DMS153 treated with DMSO at 0.1 percent for 48 hours (cell line): ENCODE data around the gene PSEN1.

Experiments used
- DNase-seq: peaks from one replicate; lab custom pipeline; 2025; ENCODE audit not compliant: unreplicated experiment; lab: John Stamatoyannopoulos, UW

The PSEN1 gene

DNA sequence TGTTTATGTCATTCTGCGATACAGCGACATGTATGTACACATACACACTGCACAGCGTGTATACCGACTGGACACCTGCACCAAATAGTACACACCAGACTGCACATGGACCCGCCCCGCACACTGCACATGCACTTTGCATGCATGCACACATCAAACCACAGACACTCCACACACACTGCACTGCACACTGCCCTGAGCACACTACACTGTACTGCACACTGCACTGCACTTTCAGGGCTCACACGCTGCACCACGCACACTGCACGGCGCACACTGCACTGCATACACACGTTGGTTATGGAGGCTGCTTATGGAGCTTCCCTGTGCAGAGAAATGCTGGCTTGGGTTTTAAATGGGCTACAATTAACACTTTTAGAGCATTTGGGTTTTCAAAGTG lies 102.6 kb downstream of the PSEN1 start:
- no peak for DNase-seq

DNA sequence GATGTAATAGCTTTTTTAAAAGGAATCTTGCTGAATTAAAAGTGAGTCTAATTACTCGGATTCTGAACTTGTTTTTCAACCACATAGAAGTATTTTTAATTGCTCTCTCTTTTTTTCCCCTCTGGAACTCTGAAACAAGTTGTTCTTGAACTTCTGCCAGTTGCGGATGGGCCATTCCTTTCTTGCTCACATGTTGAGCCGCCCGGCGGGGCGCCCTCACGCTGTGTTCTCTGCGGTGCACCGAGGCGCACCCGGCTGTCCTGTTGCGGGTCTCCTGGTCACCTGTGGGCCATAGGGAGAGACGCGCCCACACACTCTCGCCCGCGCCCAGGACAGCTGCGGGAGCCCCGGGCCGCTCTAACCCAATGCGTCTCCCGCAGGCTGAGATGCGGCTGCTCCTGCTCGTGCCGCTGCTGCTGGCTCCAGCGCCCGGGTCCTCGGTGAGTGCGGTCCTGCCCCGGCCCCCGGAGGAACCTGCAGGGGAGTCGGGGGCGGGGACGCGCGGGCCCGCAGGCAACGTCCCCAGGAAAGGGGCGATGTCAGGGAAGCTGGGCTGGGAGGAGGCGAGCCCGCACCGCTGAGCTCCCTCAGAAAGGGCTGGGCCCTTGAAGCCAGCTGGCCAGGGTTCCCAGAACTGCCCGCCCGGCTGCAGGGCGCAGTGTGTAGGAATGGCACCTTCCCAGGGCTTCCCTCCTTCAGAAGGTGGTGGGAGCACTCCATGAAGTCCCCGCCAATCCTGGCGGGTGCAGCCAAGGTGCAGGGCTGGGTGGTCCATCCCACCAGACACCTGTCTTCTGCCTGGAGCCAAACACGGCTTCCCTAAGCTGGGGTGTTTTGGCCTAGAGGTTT lies 103.3 kb downstream of the PSEN1 start:
- DNase-seq: no peak

DNA sequence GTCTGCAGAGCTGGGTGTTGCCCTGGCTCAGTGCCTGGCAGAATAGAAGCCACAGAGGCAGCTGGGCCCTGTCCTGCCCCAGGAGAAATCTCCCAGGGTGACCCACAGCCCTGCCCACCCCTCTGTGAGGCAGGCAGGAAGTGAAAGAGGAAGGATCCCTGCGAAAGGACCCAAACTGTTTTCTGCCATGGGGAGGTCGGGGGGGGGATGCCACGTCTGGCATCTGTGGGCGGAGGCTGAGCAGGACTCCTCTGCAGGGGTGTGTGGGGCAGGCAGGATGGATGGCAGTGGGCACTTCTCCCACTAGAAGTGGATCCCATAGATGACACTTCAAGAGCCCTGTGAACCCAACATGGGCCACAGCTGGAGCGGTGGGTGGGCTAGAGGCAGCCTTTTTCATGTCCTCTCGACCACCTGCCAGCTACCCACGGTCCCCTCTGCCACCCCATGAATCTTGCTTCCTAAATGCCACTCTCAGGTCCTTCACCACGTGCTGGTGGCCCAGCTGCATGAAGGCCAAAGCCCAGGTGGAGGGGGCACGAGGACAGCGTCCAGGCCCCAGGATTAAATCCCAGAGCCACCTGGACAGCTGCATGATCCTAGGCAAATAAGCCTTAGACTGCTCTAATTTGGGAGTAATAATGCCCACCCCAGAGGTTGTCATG lies 104.6 kb downstream of the PSEN1 start:
- no peak for DNase-seq

DNA sequence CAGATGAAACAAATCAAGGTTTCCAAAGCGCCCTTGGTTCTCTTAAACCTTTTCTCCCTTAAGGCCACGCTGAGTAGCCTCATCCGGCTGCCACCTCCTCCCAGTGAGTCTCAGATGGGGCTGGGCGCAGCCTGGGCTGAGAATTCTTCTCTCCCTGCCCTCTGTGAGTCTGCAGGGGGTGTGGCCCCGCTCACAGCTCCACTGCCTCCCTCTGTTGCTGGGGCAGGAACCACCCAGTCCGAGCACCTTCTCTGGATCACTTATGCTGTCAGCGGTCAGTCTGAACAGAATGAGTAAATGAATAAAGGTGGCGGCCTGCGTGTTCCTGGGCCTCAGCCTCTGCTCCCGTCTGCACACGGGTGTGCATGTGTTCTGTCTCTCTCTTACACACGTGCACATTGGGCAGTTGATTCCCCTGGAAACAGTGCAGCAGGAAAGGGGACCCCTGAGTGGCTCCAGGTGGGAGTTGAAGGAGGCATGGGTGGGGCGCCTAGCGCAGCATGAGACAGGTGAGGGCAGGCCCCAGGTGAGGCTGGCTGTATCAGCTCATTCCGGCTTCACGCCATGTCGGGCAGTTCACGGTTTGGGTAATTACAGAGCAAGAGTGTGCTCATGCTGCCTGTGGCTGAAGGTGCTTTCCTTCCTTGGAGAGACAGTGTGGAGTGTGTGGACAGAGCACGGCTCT lies 105.3 kb downstream of the PSEN1 start:
- DNase-seq: no peak

DNA sequence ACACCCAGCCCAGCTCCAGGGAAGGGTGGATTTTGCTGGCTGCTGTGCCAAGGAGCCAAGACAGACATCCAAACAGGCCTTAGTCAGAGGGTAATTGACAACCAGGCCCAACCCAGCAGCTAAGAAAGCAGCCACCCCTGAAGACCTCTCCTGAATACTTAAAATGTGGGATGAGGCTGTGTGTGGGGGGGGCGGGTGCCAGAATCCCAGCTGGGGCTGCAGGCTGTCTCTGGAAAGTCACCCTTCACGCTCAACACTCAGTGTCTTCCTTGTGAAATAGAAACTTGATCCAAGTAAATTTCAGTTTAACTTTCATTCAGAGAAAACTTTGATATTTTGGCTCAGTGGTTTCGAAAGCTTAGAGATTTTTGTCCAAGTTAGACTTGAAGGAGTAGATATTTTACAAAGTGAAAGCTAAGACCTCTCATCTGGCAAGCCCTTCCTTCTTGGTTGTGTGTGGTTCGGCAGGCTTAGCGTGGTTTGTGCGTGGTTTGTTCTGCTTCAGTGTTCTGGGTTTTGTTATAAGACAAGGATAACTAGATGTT lies 106.1 kb downstream of the PSEN1 start:
- no peak for DNase-seq

DNA sequence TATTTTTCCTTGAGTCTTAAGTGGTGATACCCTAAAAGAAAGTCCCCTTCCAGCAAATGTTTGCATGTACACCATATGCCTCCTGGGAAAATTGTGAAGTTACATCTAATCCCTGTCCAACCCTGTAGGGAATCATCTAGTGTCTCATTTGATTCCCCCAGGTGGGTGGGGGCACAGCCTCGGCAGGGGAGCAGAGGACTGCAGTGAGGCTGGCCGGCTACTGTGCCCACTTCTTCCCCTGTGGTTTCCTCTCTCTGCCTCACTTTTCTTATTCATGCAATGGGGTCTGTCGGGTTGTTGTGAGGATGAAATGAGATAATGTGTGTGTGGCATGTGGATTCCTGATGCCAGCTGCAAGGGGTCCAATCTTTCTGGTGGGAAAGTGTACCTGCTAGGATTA lies 107.0 kb downstream of the PSEN1 start:
- no peak for DNase-seq

DNA sequence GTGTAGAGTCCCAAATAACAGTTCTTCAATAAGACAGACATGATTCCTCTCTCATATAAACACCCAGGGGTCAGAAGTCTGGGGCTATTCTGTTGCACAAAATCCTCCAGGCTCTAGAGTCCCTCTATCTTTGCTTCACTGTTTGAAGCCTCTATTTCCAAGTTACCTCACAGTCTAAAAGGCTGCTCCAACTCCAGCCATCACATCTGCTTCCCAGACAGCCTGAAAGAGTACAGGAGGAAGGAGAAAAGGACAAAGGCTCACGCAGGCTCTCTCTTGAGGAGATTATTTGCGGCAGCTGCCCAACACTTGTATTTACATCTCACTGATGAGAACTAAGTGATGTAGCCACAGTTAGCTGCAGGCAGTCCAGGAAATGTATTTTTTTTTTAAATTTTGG lies 107.4 kb downstream of the PSEN1 start:
- no peak for DNase-seq

DNA sequence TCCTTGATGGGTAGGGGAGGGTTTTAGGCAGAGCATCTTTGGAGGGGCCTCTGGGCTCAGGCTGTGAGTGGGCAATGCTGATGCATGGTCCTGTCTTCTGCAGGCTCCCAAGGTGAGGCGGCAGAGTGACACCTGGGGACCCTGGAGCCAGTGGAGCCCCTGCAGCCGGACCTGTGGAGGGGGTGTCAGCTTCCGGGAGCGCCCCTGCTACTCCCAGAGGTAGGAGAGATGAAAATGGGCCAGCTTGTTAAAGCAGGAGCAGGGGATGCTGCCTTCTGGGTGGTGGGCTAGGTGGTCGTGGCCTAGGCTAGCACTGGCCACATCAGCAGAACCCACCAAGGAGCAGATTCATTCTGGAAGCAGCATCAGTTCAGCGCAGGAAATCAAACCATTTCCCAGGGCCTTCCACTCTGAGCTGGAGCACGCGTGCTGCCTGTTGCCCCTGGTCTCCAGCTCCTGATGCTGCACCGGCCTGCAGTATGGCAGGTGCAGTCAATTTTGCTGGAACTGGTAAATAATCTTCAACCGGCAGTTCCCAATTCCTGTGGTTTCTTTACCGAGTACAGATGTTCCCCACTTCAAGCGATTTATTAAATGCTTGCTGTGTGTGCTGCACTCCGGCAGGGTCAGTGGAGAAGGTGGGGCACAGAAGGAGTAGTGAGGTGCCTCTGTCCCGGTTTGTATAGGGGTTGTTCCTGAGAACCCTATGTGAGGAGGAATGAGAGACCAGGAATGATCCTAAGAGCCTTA lies 108.4 kb downstream of the PSEN1 start:
- no peak for DNase-seq

DNA sequence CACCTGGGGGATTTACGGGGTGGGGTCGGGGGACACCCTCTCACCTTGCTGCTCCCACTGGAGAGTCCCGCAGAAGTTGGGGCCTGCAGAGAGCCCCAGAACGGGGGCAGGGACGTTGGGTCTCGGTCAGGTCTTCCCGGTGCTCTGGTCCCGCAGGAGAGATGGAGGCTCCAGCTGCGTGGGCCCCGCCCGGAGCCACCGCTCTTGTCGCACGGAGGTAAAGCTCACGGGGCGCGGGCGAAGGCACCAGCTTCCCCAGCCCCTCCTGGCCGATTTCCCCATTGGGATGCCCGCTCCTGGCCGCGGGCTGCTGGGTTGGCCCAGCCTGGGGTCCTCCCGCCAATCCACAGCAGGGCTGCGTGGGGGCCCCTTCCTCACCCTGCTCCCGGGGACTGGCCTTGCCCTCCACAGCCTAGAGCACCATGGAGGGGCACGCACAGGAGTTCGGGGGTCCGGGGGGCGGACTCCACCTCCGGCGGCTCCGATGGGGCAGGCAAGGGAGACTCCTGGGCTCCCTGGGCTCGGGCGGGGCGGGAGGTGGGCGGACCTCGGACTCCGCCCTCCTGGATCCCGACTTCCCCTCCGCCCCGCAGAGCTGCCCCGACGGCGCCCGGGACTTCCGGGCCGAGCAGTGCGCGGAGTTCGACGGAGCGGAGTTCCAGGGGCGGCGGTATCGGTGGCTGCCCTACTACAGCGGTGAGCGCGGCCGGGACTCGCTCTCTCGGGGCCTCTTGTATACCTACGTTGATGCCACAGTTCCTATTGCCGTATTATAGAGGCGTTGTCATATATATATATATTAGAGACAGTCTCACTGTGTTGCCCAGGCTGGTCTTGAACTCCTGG lies 109.4 kb downstream of the PSEN1 start:
- DNase-seq: no peak

DNA sequence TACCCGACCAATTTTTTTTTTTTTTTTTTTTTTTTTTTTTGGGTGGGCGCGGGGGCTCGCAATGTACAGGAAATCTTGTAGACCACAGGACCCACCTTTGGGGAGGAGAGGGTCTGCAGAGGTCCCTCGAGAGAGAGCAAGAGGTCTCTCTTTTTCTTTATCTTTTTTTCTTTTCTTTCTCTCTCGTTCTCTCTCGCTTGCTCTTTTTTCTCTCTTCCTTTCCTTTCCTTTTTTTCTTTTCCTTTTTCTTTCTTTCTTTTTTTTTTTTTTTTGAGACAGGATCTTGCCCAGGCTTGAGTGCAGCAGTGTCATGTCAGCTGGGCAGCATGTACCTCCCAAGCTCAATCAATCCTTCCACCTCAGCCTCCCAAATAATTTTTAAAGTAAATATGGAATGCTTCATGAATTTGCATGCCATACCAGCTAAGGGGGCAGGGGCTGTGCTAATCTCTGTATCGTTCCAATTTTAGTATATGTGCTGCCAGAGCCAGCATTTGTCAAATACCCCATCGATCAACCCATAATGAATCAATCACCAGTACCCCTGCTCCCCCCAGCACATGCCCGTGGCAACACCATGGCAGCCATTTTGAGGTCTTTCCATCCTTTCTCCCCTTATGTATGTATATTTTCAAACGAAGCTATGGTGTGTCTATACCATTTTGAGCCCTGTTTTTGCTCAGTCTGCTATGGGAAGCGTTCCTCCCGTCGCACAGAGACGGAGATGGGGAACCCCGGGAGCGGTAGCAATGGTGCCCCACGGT lies 110.3 kb downstream of the PSEN1 start:
- no peak for DNase-seq

DNA sequence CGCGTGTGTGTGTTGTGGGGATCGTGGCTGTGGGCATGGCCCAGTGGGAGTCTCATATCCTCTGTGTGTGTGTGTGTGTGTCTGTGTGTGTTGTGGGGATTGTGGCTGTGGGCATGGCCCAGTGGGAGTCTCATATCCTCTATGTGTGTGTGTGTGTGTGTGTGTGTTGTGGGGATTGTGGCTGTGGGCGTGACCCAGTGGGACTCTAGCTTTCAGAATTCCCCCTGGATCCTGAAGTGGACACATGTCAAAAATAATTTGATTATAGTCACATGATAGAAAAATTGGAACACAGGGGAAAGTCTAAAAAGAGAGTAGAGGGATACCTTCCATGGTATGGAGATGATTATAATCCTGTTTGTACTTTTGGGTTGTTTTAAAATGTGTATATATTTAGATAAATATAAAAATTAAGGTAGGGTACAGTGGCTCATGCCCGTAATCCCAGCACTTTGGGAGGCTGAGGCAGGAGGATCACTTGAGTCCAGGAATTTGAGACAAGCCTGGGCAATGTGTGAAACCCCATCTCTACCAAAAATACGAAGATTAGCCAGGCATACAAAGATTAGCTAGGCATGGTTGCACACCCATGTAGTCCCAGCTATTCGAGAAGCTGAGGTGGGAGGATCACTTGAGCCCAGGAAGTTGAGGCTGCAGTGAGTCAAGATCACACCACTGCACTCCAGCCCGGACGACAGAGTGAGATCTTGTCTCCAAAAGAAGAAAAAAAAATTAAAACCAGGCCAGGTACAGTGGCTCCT lies 112.0 kb downstream of the PSEN1 start:
- DNase-seq: no peak

DNA sequence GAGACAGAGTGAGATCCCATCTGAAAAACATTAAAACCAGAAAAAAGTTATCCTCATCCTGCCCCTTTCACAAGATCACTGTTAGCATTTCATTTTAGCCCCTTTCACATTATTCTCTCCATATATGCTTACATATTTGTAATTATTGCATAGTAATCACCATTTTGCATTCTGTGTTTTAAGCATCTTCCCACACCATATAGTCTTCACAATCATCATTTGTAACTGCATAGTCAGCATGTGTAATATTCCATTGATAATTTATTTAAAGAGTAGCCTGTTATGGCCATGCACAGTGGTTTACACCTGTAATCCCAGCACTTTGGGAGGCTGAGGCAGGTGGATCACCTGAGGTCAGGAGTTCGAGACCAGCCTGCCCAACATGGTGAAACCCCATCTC lies 112.8 kb downstream of the PSEN1 start:
- DNase-seq: no peak

DNA sequence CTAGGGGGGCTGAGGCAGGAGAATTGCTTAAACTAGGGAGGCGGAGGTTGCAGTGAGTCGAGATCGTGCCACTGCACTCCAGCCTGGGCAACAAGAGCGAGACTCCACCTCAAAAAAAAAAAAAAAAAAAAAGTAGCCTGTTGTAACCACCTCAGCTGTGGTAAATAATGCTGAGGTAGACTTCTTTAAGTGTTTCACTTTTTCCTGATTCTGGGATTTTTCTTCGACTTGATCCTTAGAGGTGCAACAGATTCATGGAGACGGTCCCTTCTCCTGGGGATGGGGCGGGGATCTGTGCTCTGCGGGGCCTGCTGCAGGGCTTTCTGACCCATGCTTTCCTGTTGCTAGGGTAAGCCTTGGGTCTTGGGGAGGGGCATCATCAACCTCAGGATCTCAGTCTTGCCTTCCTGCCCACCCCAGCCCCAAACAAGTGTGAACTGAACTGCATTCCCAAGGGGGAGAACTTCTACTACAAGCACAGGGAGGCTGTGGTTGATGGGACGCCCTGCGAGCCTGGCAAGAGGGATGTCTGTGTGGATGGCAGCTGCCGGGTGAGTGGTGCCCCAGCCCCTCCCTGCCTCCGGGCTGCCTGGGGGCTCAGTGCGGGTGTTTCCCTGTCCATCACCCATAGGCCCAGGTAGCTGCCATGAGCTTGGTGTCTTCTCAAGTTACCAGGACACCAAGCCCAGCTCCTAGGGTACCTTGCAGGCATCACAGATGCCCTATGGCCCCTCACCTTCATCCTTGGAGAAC lies 113.4 kb downstream of the PSEN1 start:
- no peak for DNase-seq

DNA sequence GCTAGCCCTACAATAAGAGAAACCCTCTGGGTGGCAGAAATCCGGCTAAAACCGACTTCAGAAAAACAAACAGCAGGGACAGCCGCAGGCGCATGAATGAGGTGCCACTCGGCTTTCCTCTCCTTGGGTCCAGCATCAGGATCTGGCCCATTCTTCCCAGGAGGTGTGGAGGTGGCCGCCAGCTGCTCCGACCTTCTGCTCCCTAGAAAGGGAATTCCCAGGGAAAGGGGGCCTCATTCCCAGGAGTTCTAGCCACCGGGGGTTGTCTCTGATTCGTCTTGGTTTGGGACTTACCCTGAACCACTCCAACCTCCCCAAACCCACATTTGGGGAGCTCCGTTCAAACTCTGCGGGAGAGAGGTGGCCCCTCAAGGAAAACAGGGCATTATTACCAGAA lies 114.0 kb downstream of the PSEN1 start:
- no peak for DNase-seq

DNA sequence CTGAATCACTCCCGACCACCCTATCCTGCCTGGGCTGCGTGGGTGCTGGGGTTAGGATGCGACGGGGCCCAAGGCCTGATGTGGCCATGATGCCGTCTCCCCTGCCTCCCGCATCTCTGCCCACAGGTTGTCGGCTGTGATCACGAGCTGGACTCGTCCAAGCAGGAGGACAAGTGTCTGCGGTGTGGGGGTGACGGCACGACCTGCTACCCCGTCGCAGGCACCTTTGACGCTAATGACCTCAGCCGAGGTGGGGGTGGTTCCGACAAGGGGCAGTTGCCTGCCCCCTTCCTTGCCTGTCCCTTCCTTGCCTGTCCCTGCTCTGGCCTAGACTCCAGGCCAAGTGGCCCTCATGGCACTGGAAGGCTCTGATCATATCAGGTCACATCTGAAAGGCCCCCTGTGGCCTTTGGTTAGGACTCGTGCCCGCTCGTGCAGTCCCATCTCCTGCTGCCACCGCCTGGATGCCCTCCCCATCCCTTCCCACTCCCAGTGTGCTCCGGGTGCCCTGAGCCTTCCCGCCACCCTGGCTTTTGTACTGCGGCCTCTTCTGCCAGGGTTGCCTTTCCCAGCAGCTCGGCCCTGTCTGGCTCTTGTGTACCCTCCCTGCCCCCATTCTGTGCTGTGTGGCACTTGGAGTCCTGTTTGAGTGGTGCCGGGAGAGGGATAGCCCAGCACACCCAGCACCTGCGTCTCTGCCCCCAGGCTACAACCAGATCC lies 114.6 kb downstream of the PSEN1 start:
- peak; percentile 28 for DNase-seq

DNA sequence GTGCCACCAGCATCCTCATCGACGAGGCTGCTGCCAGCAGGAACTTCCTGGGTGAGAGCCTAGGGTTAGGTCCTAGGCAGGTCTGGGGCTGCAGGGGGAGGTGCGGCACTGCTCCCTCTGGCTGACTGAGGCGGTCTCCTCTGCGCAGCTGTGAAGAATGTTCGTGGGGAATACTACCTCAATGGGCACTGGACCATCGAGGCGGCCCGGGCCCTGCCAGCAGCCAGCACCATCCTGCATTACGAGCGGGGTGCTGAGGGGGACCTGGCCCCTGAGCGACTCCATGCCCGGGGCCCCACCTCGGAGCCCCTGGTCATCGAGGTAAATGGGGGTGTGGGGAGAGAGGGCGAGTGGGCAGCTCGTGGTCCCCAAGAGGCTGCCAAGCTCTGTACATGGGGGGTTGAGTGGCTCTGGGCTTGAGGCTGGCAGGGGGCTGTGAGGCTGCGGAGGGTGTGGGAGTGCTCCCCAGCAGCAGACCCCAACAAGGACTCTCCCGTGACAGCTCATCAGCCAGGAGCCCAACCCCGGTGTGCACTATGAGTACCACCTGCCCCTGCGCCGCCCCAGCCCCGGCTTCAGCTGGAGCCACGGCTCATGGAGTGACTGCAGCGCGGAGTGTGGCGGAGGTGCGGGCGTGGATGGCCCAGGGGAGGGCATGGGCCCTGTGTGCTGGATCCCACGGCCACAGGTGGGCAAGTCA lies 115.4 kb downstream of the PSEN1 start:
- DNase-seq: no peak
